Measurements from ENCODE around the gene SEMA6B. TPM values are rescaled to one million over a fixed set of nuclear protein-coding genes. Genes with fewer than 3 reads are reported as not detected.

SEMA6B gene
- total and polyA plus RNA-seq, 2 of the 8 experiments (the other 6 are each of a cell fraction or from before 2014, with no cell fraction given): 31.3 to 54.4 TPM

DNA sequence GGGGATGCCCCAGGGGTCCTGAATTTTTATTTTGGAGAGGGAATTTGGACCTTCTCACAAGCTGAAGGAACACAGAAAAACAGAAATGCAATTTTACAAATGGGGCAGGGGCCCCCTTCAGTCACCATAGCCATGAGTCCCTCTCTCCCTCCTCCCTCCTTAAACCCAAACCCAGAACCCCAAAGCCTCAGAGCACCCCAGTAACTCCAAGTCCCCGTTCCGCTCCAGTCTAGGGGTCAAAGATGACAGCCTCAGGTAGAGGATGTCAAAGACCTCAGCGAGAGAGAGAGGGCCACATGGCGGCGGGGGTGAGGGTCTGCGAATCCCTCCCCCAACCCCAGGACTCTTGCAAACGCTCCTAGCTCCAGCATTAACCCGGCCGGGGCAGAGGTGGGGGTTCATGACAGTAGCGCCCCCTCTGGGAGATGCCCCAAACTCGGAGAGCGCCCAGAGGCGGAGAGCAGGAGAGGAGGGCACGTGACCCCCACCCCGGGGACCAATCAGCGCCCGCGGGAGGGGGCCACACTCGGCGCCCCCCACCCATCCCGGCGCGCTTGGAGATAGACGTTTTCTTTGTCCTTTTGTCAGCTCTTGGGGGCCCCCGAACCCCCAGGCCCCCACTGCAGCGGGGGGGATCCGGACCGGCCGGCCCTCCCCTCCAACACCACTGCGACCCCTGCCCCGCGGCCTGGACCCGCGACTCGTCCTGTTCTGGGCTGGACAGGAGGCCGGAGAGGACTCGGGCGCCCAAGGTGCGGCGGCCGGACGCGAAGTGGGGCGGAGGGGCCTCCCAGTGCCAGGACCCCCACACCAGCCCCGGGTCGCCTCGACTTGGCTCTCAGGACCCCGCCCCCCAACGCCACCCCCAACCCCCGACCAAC lies 20.8 kb upstream of the SEMA6B start (continued):
- TF ChIP-seq SIN3A (conservative IDR thresholded peaks at IDR 0.05 in 1 of 2, IDR thresholded peaks at IDR 0.05 in 1 of 2; ENCODE audit: low read depth in 1 of 2, low read length in 2 of 2): peak in 1 of 2 experiments; percentile 43; a peak in 1 of 4 replicates
- peak; percentile 46; the same call in 1 of the 2 replicates for TF ChIP-seq PHF8 (conservative IDR thresholded peaks at IDR 0.05; ENCODE audit: low read depth, low read length)
- TF ChIP-seq, protein P1, sequence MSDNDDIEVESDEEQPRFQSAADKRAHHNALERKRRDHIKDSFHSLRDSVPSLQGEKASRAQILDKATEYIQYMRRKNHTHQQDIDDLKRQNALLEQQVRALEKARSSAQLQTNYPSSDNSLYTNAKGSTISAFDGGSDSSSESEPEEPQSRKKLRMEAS (IDR thresholded peaks at IDR 0.05): peak; percentile 54; the same call in 1 of the 2 replicates
- TF ChIP-seq TEAD4 (IDR thresholded peaks at IDR 0.05; ENCODE audit: low read depth, low read length): no peak
- peak in 1 of 2 experiments; percentile 45; a peak in 2 of 4 replicates for TF ChIP-seq RAD21 (IDR thresholded peaks at IDR 0.05 in 1 of 2, conservative IDR thresholded peaks at IDR 0.05 in 1 of 2; ENCODE audit: low read depth in 2 of 2, low read length in 2 of 2)
- TF ChIP-seq KDM1A (IDR thresholded peaks at IDR 0.05; ENCODE audit: borderline replicate concordance, low read length): peak; percentile 82; the same call in 1 of the 2 replicates
- TF ChIP-seq SIX5 (IDR thresholded peaks at IDR 0.05; ENCODE audit: low read depth, low read length): no peak
- peak in 1 of 2 experiments; percentile 31; a peak in 1 of 4 replicates for TF ChIP-seq HDAC2 (IDR thresholded peaks at IDR 0.05; ENCODE audit: borderline replicate concordance in 1 of 2, low read depth in 2 of 2, low read length in 2 of 2)
- TF ChIP-seq RXRA (IDR thresholded peaks at IDR 0.05; ENCODE audit: insufficient read depth, low read depth, low read length): no peak
- TF ChIP-seq RNF2 (IDR thresholded peaks at IDR 0.05; ENCODE audit: borderline replicate concordance, low read depth, low read length, missing control alignments, poor library complexity, severe bottlenecking): no peak
- TF ChIP-seq MAFK (IDR thresholded peaks at IDR 0.05; ENCODE audit: low read depth, low read length): no peak

Data from H1 (cell line).